ENCODE measurements around the gene INPP5D.

INPP5D gene

DNA sequence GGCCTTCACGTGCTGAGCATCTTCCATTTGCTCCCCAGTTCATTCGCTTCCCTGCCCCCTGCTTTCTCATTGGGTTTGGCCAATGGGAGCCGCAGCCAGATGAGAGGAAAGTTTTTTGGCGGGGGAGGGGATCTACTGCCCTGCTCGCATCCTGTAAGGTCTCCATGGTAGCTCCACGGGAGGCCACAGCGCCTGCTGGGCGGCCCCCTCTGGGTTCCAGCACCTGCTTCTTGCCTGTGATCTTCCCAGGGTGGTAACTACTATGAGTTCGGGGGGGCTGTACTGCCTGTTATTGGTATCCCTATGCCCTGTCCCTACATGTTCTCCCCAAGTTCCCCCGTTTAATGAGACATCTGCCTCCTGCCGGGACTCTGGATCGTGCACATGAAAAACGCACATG is 57.2 kb downstream of the INPP5D start:
- no peak overlapping the region for H3K27ac ChIP-seq
- TF ChIP-seq, protein P1, sequence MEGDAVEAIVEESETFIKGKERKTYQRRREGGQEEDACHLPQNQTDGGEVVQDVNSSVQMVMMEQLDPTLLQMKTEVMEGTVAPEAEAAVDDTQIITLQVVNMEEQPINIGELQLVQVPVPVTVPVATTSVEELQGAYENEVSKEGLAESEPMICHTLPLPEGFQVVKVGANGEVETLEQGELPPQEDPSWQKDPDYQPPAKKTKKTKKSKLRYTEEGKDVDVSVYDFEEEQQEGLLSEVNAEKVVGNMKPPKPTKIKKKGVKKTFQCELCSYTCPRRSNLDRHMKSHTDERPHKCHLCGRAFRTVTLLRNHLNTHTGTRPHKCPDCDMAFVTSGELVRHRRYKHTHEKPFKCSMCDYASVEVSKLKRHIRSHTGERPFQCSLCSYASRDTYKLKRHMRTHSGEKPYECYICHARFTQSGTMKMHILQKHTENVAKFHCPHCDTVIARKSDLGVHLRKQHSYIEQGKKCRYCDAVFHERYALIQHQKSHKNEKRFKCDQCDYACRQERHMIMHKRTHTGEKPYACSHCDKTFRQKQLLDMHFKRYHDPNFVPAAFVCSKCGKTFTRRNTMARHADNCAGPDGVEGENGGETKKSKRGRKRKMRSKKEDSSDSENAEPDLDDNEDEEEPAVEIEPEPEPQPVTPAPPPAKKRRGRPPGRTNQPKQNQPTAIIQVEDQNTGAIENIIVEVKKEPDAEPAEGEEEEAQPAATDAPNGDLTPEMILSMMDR (conservative IDR thresholded peaks at IDR 0.05): no peak

DNA sequence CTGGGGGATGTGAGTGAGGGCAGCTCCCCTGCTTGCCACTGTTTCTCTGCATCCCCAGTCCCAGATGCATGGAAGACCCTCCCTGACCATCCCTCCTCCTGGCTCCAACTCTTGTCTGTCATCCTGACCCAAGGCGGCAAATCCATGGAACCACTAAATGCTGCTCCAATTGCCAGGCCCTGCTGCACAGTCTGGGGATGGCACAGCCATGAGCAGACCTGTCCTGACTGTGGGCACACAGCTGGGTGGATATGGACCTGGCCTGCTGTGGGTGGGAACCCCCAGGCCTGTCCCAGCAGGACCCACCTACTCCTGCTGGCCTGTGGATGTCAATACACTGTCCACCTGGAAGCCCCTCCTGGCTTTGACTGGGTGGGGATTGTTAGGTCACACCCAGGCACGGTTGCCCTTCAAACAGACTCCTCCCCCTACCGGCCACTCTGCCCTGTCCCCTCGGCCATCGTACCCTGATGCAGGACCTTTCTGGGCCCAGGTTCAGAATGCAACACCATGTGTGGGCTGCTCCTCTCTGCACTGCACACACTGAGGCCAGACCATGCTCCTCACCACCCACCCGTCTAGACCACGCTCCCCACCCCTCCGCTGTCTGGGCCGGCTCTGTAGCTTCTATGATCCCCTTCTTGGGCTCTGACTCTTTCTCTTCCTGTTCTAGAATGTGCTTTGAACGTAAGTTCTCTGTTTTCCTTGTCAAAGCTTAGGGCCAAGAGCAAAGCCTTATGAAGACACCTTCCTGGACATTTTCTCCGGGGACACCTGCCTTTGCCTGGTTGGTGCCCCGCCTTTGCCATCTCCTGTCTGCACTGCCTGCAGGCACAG is 57.9 kb downstream of the INPP5D start:
- TF ChIP-seq, protein P1 (conservative IDR thresholded peaks at IDR 0.05): no peak

DNA sequence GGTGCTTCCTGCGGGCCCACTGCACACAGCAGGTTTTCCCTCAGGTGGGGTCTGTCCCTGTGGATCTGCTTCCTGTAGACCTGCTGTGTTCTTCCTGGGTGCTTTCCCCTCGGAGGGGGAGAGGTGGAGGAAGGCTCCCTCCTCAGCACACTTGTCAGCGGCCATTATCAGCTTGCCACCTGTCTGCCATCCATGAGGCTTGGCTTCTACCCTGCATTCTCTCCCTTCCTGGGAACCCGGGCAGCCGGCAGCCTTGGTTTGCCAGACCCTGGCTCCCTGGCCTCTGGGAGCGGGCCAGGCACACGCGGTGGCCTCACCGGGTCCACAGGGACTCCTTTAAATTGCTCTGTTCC is 58.5 kb downstream of the INPP5D start:
- TF ChIP-seq, protein P1 (conservative IDR thresholded peaks at IDR 0.05): no peak

More for the DNA sequence above, 57.9 kb downstream of the INPP5D start:
- H3K27ac ChIP-seq: no peak overlapping the region

DNA sequence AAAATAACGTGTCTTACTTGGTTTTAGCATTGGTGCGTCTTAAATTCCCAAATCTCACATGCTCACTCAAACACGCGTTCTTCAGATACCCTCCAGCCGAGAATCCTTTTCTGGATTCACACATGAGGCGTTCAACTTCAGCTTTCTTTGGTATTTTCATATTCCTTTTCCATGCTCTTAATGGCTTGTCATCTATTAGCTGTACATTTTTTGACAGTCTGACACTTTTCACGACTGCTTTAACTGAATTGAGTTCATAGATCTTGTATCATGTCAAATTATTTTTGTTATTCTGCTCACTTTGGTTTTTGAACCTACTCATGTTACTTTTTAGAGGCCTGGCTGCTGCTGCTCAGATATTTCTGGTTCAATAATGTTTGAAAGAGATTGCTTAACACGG is 59.0 kb downstream of the INPP5D start:
- TF ChIP-seq, protein P1 (conservative IDR thresholded peaks at IDR 0.05): no peak
- no peak overlapping the region for H3K27ac ChIP-seq

More for the DNA sequence above, 58.5 kb downstream of the INPP5D start:
- no peak overlapping the region for H3K27ac ChIP-seq

DNA sequence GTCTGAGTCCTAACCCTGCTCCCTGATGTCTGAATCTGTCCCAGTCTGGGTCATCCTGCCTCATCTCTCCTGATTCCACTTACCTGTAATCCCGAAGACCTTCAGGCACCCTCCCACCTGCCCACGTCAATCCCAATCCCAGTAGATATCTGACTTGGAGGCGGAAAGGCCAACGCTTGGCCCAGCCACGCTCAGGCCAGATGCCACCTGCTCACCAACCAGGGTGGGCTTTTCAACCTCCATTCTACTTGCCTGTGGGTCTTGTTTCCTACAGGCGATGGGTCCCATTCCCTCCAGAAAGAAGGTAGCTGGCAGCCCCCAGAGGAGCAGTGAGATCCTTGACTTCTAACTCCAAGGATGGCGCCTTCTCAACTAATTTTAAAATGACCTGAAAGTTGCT is 59.7 kb downstream of the INPP5D start:
- H3K27ac ChIP-seq: no peak overlapping the region
- TF ChIP-seq, protein P1 (conservative IDR thresholded peaks at IDR 0.05): no peak

DNA sequence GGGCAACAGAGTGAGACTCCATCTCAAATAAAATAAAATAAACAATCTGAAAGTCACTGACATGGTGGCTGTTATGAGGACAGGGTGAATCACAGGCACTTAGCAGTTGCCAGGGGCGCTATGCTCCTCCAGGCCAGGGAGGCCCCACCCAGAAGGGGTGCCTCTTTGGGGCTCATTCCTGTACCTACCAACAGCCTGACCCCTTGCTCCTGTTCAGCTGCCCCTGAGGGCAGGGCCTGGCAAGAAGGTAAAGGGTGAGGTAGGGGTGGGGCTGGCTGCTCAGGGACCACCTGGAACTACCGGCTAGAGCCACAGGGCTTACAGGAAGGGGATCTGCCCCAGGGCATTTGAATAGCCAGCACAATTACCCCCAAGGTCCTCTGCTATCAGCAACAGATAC is 60.3 kb downstream of the INPP5D start:
- TF ChIP-seq, protein P1 (conservative IDR thresholded peaks at IDR 0.05): no peak
- H3K27ac ChIP-seq: no peak overlapping the region

DNA sequence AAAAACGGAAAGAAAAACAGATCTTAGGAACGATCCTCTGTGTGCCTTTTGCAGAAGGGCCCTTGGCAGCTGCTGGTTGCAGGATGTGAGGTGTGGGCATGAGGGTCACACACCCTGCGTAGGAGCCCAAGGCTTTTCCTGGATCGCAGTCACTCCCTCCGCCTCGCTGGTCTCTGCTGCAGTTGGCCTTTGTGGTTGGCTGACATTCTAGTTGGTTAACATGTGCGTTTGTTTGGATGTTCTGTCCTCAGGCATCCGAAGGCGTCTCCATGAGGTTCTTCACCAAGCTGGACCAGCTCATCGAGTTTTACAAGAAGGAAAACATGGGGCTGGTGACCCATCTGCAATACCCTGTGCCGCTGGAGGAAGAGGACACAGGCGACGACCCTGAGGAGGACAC is 61.7 kb downstream of the INPP5D start:
- H3K27ac ChIP-seq: no peak overlapping the region
- TF ChIP-seq, protein P1 (conservative IDR thresholded peaks at IDR 0.05): no peak
